HepG2 (cell line): ENCODE measurements around the gene PSENEN. TPM values are rescaled to one million over a fixed set of nuclear protein-coding genes. Genes with fewer than 3 reads are reported as not detected.

Source experiments
- BHLHE40 ChIP-seq: IDR thresholded peaks from 2 replicates; pipeline ENCODE4 v1.6.1; 2011; ENCODE audit warnings: low read length, improper control_type of control experiment
- EHMT2 ChIP-seq: fragments of 200-600 bp; sonication (generic); IDR thresholded peaks from 2 replicates; pipeline ENCODE4 v1.7.0; 2017; ENCODE audit warnings: antibody characterized with exemption, low read depth, low read length, borderline replicate concordance
- FLYWCH1 ChIP-seq: sonication (generic); formaldehyde crosslinking; IDR thresholded peaks from 2 replicates; pipeline ENCODE4 v1.8.1; 2023; ENCODE audit warnings: mild to moderate bottlenecking, missing genetic modification reagents
- KAT7 ChIP-seq: IDR thresholded peaks from 2 replicates; pipeline ENCODE4 v1.6.1; 2018; ENCODE audit warnings: borderline replicate concordance, missing compliant biosample characterization
- NFE2 ChIP-seq: sonication (generic); formaldehyde crosslinking; IDR thresholded peaks from 2 replicates; pipeline ENCODE4 v1.4.0; 2020; ENCODE audit warnings: missing genetic modification reagents
- NKX3-1 ChIP-seq: sonication (generic); formaldehyde crosslinking; IDR thresholded peaks from 2 replicates; pipeline ENCODE4 v1.5.0; 2020; ENCODE audit warnings: missing genetic modification reagents
- TCF12 ChIP-seq, 2 experiments: fragments of 450-650 bp in 1 of 2; sonication (generic) in 1 of 2; formaldehyde crosslinking in 1 of 2; IDR thresholded peaks; 2 replicates each; pipeline versions ENCODE4 v1.6.1 to v1.8.0; 2017 to 2022; ENCODE audit warnings: antibody characterized with exemption in 1 of 2, mild to moderate bottlenecking in 1 of 2, missing genetic modification reagents in 1 of 2, moderate library complexity in 1 of 2
- TOE1 ChIP-seq: sonication (generic); formaldehyde crosslinking; IDR thresholded peaks from 2 replicates; pipeline ENCODE4 v1.4.0; 2020; ENCODE audit warnings: mild to moderate bottlenecking, missing genetic modification reagents
- XRCC5 ChIP-seq: fragments of 200-400 bp; formaldehyde crosslinking; optimal IDR thresholded peaks from 2 replicates; pipeline ENCODE3; 2017; ENCODE audit warnings: mild to moderate bottlenecking, low read length
- ZC3H13 ChIP-seq: sonication (generic); formaldehyde crosslinking; IDR thresholded peaks from 2 replicates; pipeline ENCODE4 v1.8.1; 2023; ENCODE audit warnings: mild to moderate bottlenecking, missing genetic modification reagents, moderate library complexity
- ZNF225 ChIP-seq: sonication (generic); formaldehyde crosslinking; IDR thresholded peaks from 2 replicates; pipeline ENCODE4 v1.4.0; 2020; ENCODE audit warnings: mild to moderate bottlenecking, missing genetic modification reagents
- ZNF317 ChIP-seq: sonication (generic); formaldehyde crosslinking; IDR thresholded peaks from 2 replicates; pipeline ENCODE4 v1.5.0; 2020; ENCODE audit warnings: mild to moderate bottlenecking, missing genetic modification reagents
- ZNF446 ChIP-seq: sonication (generic); formaldehyde crosslinking; IDR thresholded peaks from 2 replicates; pipeline ENCODE4 v1.5.0; 2020; ENCODE audit warnings: mild to moderate bottlenecking, missing genetic modification reagents
- ZNF605 ChIP-seq: sonication (generic); formaldehyde crosslinking; IDR thresholded peaks from 2 replicates; pipeline ENCODE4 v1.8.0; 2022; ENCODE audit warnings: mild to moderate bottlenecking, missing genetic modification reagents
- ZNF678 ChIP-seq: sonication (generic); formaldehyde crosslinking; IDR thresholded peaks from 2 replicates; pipeline ENCODE4 v1.4.0; 2020; ENCODE audit warnings: mild to moderate bottlenecking, missing genetic modification reagents
- ZNF839 ChIP-seq: sonication (generic); formaldehyde crosslinking; IDR thresholded peaks from 2 replicates; pipeline ENCODE4 v1.4.0; 2020; ENCODE audit warnings: missing genetic modification reagents, mild to moderate bottlenecking, borderline replicate concordance
- polyA plus RNA-seq, 8 experiments: library from polyadenylated mRNA; depleted of rRNA in 3 of 8; stranded (reverse) in 7 of 8; unstranded in 1 of 8; fragments of >200 nt; fragmentation: Illumina TruSeq in 4 of 8; extraction: Trizol in 4 of 8; gene quantifications; 2 replicates each; pipeline versions ENCODE4 v1.2.1 to v1.2.3, GENCODE V29; 2011 to 2016; ENCODE audit warnings: low read depth in 4 of 8, missing spikeins in 1 of 8, mixed read lengths in 1 of 8; ENCODE audit not compliant: insufficient read depth in 1 of 8
- total RNA-seq, 5 experiments: library from RNA; depleted of rRNA; stranded (reverse); fragments of >200 nt; fragmentation: Illumina TruSeq; extraction: Trizol; gene quantifications; 2 replicates each; pipeline ENCODE4 v1.2.3, GENCODE V29; 2016; ENCODE audit warnings: low read depth in 1 of 5
- TF ChIP-seq, protein P1 (sequence below): sonication (generic); formaldehyde crosslinking; IDR thresholded peaks from 2 replicates; pipeline ENCODE4 v1.4.0; 2020; ENCODE audit warnings: low read depth, mild to moderate bottlenecking, missing genetic modification reagents
- TF ChIP-seq, protein P2 (sequence below): sonication (generic); formaldehyde crosslinking; IDR thresholded peaks from 2 replicates; pipeline ENCODE4 v1.8.0; 2022; ENCODE audit warnings: missing genetic modification reagents, mild to moderate bottlenecking, borderline replicate concordance
- TF ChIP-seq, protein P3 (sequence below): sonication (generic); formaldehyde crosslinking; IDR thresholded peaks from 2 replicates; pipeline ENCODE4 v1.4.0; 2020; ENCODE audit warnings: missing genetic modification reagents, low read depth, mild to moderate bottlenecking, borderline replicate concordance
- TF ChIP-seq, protein P4 (sequence below): sonication (generic); formaldehyde crosslinking; IDR thresholded peaks from 2 replicates; pipeline ENCODE4 v1.4.0; 2020; ENCODE audit warnings: missing genetic modification reagents

Gene PSENEN
- total and polyA plus RNA-seq, 2 of the 13 experiments (the other 11 are each of a cell fraction or from before 2014, with no cell fraction given) = 16.9 to 34.2 TPM

GRCh38 chr19:35702223-35703012, 43.0 kb upstream of the PSENEN start (continued):
- TF ChIP-seq, protein P1, sequence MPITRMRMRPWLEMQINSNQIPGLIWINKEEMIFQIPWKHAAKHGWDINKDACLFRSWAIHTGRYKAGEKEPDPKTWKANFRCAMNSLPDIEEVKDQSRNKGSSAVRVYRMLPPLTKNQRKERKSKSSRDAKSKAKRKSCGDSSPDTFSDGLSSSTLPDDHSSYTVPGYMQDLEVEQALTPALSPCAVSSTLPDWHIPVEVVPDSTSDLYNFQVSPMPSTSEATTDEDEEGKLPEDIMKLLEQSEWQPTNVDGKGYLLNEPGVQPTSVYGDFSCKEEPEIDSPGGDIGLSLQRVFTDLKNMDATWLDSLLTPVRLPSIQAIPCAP = no peak
- TF ChIP-seq EHMT2 (no peak), ZNF446 (no peak), ZNF678 (0 out of 2 replicates have a peak, but pooled peaks have one; percentile 28), TOE1 (CRISPR knock-in tag) (no peak), ZNF839 (CRISPR knock-in tag) (no peak), TCF12 (IDR thresholded peaks at IDR 0.05) (no peak), TCF12 (CRISPR knock-in tag; IDR thresholded peaks at IDR 0.05) (no peak), ZNF605 (CRISPR knock-in tag) (peak; percentile 79), ZC3H13 (CRISPR knock-in tag) (0 out of 2 replicates have a peak, but pooled peaks have one; percentile 55), ZNF317 (0 out of 2 replicates have a peak, but pooled peaks have one; percentile 55), FLYWCH1 (CRISPR knock-in tag) (no peak), XRCC5 (no peak), NFE2 (CRISPR knock-in tag) (no peak), ZNF225 (CRISPR knock-in tag) (no peak), BHLHE40 (no peak), KAT7 (no peak), NKX3-1 (CRISPR knock-in tag) (no peak)
- TF ChIP-seq, protein P2, sequence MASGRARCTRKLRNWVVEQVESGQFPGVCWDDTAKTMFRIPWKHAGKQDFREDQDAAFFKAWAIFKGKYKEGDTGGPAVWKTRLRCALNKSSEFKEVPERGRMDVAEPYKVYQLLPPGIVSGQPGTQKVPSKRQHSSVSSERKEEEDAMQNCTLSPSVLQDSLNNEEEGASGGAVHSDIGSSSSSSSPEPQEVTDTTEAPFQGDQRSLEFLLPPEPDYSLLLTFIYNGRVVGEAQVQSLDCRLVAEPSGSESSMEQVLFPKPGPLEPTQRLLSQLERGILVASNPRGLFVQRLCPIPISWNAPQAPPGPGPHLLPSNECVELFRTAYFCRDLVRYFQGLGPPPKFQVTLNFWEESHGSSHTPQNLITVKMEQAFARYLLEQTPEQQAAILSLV (CRISPR knock-in tag) = no peak
- TF ChIP-seq, protein P3, sequence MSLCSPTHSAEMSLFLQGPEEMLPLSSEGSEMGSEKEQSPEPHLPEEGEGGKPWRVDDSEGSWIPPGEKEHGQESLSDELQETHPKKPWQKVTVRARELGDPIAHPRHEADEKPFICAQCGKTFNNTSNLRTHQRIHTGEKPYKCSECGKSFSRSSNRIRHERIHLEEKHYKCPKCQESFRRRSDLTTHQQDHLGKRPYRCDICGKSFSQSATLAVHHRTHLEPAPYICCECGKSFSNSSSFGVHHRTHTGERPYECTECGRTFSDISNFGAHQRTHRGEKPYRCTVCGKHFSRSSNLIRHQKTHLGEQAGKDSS (CRISPR knock-in tag) = peak; percentile 29; the same call in 1 of the 2 replicates
- TF ChIP-seq, protein P4, sequence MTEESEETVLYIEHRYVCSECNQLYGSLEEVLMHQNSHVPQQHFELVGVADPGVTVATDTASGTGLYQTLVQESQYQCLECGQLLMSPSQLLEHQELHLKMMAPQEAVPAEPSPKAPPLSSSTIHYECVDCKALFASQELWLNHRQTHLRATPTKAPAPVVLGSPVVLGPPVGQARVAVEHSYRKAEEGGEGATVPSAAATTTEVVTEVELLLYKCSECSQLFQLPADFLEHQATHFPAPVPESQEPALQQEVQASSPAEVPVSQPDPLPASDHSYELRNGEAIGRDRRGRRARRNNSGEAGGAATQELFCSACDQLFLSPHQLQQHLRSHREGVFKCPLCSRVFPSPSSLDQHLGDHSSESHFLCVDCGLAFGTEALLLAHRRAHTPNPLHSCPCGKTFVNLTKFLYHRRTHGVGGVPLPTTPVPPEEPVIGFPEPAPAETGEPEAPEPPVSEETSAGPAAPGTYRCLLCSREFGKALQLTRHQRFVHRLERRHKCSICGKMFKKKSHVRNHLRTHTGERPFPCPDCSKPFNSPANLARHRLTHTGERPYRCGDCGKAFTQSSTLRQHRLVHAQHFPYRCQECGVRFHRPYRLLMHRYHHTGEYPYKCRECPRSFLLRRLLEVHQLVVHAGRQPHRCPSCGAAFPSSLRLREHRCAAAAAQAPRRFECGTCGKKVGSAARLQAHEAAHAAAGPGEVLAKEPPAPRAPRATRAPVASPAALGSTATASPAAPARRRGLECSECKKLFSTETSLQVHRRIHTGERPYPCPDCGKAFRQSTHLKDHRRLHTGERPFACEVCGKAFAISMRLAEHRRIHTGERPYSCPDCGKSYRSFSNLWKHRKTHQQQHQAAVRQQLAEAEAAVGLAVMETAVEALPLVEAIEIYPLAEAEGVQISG (CRISPR knock-in tag) = peak; percentile 61; the same call in 1 of the 2 replicates
